ENCODE measurements around the gene LCN9. TPM values are rescaled to one million over a fixed set of nuclear protein-coding genes. Genes with fewer than 3 reads are reported as not detected.

The LCN9 gene
- total RNA-seq, 6 experiments from 2014 or later, result not detected

- peaks cover 13% of the 10 kb centered on the region for H3K27me3 Mint-ChIP-seq (ENCODE audit: insufficient read depth)
Observed at GRCh38 chr9:135616619-135617537, 46.2 kb upstream of the LCN9 start.

GRCh38 chr9:135617538-135617900 lies 45.6 kb upstream of the LCN9 start:
- no peak overlapping the region for H3K4me3 Mint-ChIP-seq
- no peak for TF ChIP-seq CTCF (IDR thresholded peaks at IDR 0.05)
- no peak for DNase-seq
- H3K36me3 Mint-ChIP-seq (ENCODE audit: low read depth), result no peaks in the 10 kb centered on the region
- H3K27me3 Mint-ChIP-seq (ENCODE audit: insufficient read depth), result peaks cover 13% of the 10 kb centered on the region
- no peaks in the 10 kb centered on the region for H3K4me1 Mint-ChIP-seq (ENCODE audit: low read depth)
- no peak overlapping the region for H3K27ac Mint-ChIP-seq
- no peaks in the 10 kb centered on the region for H3K9me3 Mint-ChIP-seq

More at GRCh38 chr9:135616619-135617537, 46.2 kb upstream of the LCN9 start:
- Mint-ChIP-seq H3K4me3 (no peak overlapping the region), H3K4me1 (ENCODE audit: low read depth) (no peaks in the 10 kb centered on the region), H3K9me3 (peaks cover 1% of the 10 kb centered on the region; the same call in 1 of the 2 replicates), H3K36me3 (ENCODE audit: low read depth) (no peaks in the 10 kb centered on the region), H3K27ac (no peak overlapping the region)
- TF ChIP-seq CTCF (IDR thresholded peaks at IDR 0.05), result no peak
- no peak for DNase-seq

- TF ChIP-seq CTCF (IDR thresholded peaks at IDR 0.05), result no peak
- Mint-ChIP-seq H3K4me1 (ENCODE audit: low read depth) (no peaks in the 10 kb centered on the region), H3K27me3 (ENCODE audit: insufficient read depth) (peaks cover 12% of the 10 kb centered on the region), H3K27ac (no peak overlapping the region), H3K9me3 (no peaks in the 10 kb centered on the region), H3K36me3 (ENCODE audit: low read depth) (no peaks in the 10 kb centered on the region), H3K4me3 (no peak overlapping the region)
- no peak for DNase-seq
Observed at GRCh38 chr9:135617991-135618411, 45.1 kb upstream of the LCN9 start.

- Mint-ChIP-seq H3K27ac (no peak overlapping the region), H3K9me3 (no peaks in the 10 kb centered on the region), H3K36me3 (ENCODE audit: low read depth) (no peaks in the 10 kb centered on the region), H3K4me3 (no peak overlapping the region), H3K27me3 (ENCODE audit: insufficient read depth) (peaks cover 10% of the 10 kb centered on the region), H3K4me1 (ENCODE audit: low read depth) (no peaks in the 10 kb centered on the region)
- no peak for TF ChIP-seq CTCF (IDR thresholded peaks at IDR 0.05)
- DNase-seq, result no peak
Observed at GRCh38 chr9:135618866-135619598, 44.1 kb upstream of the LCN9 start.

- DNase-seq, result no peak
- Mint-ChIP-seq H3K27me3 (ENCODE audit: insufficient read depth) (peaks cover 12% of the 10 kb centered on the region), H3K36me3 (ENCODE audit: low read depth) (no peaks in the 10 kb centered on the region), H3K4me1 (ENCODE audit: low read depth) (no peaks in the 10 kb centered on the region), H3K9me3 (no peaks in the 10 kb centered on the region), H3K27ac (no peak overlapping the region), H3K4me3 (no peak overlapping the region)
- TF ChIP-seq CTCF (IDR thresholded peaks at IDR 0.05), result no peak
Observed at GRCh38 chr9:135619599-135619886, 43.6 kb upstream of the LCN9 start.
